NCI-H1436 (cell line): ENCODE results near the gene C9orf78.

Experiments used
- DNase-seq: peaks from one replicate; lab custom pipeline; 2025; lab: John Stamatoyannopoulos, UW

The C9orf78 gene

GRCh38 chr9:129839324-129840023 lies 4.4 kb upstream of the C9orf78 start:
- no peak for DNase-seq

GRCh38 chr9:129838707-129839259 lies 3.7 kb upstream of the C9orf78 start:
- DNase-seq = no peak

GRCh38 chr9:129836311-129837007 lies 1.4 kb upstream of the C9orf78 start:
- no peak for DNase-seq

- no peak for DNase-seq
Observed at GRCh38 chr9:129835860-129836223, 767 bp upstream of the C9orf78 start.

GRCh38 chr9:129834489-129835127 lies 467 bp downstream of the C9orf78 start:
- DNase-seq = no peak

- DNase-seq = no peak
Observed at GRCh38 chr9:129832982-129833381, 2.1 kb downstream of the C9orf78 start.

- no peak for DNase-seq
Observed at GRCh38 chr9:129828969-129829368, 6.1 kb downstream of the C9orf78 start.

- DNase-seq = no peak
Observed at GRCh38 chr9:129828051-129828450, 7.0 kb downstream of the C9orf78 start.

GRCh38 chr9:129826759-129827158 lies 8.3 kb downstream of the C9orf78 start:
- no peak for DNase-seq

- DNase-seq = no peak
Observed at GRCh38 chr9:129826344-129826743, 8.7 kb downstream of the C9orf78 start.

GRCh38 chr9:129823935-129824601 lies 11.0 kb downstream of the C9orf78 start, which contains the start of gene TOR1A:
TSS of gene TOR1A (minus strand) at chr9:129824136. CDS start at chr9:129824085, 51 bp downstream.
- DNase-seq = peak; percentile 89

GRCh38 chr9:129823542-129823934 lies 11.5 kb downstream of the C9orf78 start:
- no peak for DNase-seq

- no peak for DNase-seq
Observed at GRCh38 chr9:129822898-129823541, 12.1 kb downstream of the C9orf78 start.

GRCh38 chr9:129816501-129817435 lies 18.3 kb downstream of the C9orf78 start:
- no peak for DNase-seq

- no peak for DNase-seq
Observed at GRCh38 chr9:129815278-129815677, 19.8 kb downstream of the C9orf78 start.

- no peak for DNase-seq
Observed at GRCh38 chr9:129814432-129815223, 20.4 kb downstream of the C9orf78 start.

- DNase-seq = no peak
Observed at GRCh38 chr9:129813661-129814060, 21.4 kb downstream of the C9orf78 start.

GRCh38 chr9:129812385-129812784 lies 22.7 kb downstream of the C9orf78 start:
- no peak for DNase-seq

GRCh38 chr9:129811967-129812363 lies 23.1 kb downstream of the C9orf78 start:
- DNase-seq = no peak

GRCh38 chr9:129810788-129811187 lies 24.3 kb downstream of the C9orf78 start:
- DNase-seq = no peak
